ENCODE results near the gene BMAL2.

DNA sequence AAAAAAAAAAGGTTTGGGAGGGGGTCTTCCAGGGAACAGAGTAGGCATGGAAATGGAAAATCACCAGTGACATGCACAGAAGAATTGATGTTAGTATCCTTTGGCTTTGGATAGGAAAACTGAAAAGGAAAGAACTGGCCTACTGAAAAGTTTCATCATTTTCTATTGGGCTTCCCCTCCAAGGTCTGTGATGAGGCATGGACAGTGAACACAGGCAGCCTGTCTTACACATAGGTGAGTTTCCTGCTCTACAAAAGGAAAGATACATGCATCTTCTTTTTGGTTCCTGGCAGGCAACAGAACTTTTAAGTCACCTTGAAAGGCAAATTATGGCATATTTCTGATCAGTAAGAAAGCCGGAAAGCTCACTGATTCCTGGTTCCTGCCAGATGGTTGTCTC lies 5.8 kb downstream of the BMAL2 start:
- TF ChIP-seq CTCF (IDR thresholded peaks at IDR 0.05) (no peak), TP53 (CRISPR knock-in tag; IDR thresholded peaks at IDR 0.05) (no peak), RFX5 (IDR thresholded peaks at IDR 0.05) (no peak)
- TF ChIP-seq, protein P1, sequence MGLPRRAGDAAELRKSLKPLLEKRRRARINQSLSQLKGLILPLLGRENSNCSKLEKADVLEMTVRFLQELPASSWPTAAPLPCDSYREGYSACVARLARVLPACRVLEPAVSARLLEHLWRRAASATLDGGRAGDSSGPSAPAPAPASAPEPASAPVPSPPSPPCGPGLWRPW (IDR thresholded peaks at IDR 0.05): no peak
